AG10803 (cell line): Measurements from ENCODE around the gene PCLAF.
"Not testable (repeated sequence)": the region's sequence is repeated elsewhere in the genome, so short reads cannot be mapped to it uniquely, and the experiment has no call there.

Experiments
- DNase-seq: peaks from one replicate; pipeline ENCODE4 v3.0.0; 2010; ENCODE audit warnings: low read depth
- H3K4me3 ChIP-seq: 2 replicates; pipeline ENCODE4 v1.5.1; 2011; ENCODE audit warnings: mild to moderate bottlenecking, low read length, control low read depth
- TF ChIP-seq, protein P1 (sequence below): conservative IDR thresholded peaks from 2 replicates; pipeline ENCODE4 v1.5.1; 2011; ENCODE audit warnings: mild to moderate bottlenecking, low read length, control low read depth, inconsistent platforms

Gene PCLAF

DNA sequence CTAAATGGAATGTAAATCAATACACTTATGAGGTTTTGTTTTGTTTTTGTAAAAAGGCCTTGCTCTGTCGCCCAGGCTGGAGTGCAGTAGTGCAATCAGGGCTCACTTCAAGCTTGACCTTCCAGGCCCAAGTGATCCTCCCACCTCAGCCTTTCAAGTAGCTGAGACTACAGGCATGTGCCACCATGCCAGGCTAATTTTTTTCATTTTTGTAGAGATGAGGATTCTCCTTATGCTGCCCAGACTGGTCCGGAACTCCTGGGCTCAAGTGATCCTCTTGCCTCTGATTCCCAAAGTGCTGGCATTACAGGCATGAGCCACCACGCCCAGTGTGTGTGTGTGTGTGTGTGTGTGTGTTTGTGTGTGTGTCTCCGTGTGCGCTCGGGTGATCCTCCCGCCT is 5.0 kb upstream of the PCLAF start:
- DNase-seq, result no peak
- TF ChIP-seq, protein P1, sequence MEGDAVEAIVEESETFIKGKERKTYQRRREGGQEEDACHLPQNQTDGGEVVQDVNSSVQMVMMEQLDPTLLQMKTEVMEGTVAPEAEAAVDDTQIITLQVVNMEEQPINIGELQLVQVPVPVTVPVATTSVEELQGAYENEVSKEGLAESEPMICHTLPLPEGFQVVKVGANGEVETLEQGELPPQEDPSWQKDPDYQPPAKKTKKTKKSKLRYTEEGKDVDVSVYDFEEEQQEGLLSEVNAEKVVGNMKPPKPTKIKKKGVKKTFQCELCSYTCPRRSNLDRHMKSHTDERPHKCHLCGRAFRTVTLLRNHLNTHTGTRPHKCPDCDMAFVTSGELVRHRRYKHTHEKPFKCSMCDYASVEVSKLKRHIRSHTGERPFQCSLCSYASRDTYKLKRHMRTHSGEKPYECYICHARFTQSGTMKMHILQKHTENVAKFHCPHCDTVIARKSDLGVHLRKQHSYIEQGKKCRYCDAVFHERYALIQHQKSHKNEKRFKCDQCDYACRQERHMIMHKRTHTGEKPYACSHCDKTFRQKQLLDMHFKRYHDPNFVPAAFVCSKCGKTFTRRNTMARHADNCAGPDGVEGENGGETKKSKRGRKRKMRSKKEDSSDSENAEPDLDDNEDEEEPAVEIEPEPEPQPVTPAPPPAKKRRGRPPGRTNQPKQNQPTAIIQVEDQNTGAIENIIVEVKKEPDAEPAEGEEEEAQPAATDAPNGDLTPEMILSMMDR, result no peak

DNA sequence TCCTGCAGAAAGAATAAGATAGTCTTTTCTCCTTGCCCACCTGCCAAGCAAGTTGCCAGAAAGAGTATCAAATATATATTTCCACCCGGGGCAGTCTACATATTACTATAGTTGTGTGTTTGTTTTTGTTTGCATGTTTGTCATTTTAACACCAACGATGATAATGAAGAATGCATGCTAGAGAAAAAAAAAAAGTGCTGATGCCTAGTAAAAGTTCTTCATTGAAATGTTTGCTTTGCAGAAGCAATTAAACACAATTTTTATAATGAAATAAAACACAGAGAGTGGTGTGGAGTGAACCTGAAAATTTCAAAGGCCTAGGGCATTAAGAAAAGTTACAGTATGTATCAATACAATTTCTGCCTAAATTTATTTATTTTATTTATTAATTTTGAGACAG is 2.5 kb upstream of the PCLAF start:
- no peak overlapping the region for H3K4me3 ChIP-seq
- TF ChIP-seq, protein P1, result no peak
- no peak for DNase-seq

More for the DNA sequence above, 5.0 kb upstream of the PCLAF start:
- no peak overlapping the region for H3K4me3 ChIP-seq

DNA sequence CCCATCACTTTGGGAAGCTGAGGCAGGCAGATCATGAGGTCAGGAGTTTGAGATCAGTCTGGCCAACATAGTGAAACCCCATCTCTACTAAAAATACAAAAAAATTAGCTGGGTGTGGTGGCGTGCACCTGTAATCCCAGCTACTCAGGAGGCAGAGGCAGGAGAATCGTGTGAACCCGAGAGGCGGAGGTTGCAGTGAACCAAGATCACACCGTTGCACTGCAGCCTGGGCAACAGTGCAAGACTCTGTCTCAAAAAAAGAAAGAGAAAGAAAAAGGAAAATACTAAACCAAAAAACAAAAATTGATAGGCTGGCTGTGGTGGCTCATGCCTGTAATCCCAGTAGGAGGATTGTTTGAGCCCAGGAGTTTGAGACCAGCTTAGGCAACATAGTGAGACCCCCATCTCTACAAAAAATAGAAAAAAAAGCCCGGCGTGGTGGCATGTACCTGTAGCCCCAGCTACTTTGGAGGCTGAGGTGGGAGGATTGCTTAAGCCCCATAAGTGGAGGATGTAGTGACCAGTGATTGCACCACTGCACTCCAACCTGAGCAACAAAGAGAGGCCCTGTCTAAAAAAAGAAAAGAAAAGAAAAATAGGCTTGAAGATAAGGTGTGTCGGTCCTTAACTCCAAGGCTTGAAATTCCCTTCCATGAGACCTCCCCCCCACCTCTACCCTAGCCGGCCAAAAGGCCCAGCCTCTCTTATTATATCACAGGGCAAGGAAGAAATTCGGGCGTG is 941 bp downstream of the PCLAF start:
- peak overlapping the region; percentile 79 for H3K4me3 ChIP-seq
- DNase-seq, result not testable (repeated sequence)

DNA sequence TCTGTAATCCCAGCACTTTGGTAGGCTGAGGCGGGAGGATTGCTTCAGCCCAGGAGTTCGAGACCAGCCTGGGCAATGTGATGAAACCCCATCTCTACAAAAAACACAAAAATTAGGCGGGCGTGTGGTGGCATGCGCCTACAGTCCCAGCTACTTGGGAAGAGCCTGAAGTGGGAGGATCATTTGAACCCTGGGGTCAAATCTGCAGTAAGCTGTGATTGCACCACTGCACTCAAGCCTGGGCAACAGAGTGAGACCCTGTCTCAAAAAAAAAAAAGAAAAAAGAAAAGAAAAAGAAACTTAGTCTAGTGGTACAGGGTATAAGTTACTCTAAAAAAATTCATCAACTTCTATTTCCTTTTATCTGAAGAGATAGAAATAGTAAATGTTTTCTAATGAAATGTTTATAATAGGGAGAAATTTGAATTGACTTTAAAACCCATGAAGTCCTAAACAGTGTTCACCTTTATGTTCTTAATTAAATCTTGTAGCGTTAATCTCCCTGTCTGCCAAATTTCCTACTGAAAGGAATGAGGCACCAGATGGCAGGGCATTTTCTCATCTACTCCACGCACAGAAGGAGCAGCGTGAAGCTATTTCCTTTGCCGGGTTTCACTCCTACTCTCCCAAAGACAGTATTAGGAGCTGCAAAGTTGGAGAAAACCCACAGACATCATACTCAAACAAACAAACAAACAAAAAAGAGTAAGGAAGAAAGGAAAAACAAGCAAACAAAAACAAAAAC is 1.9 kb downstream of the PCLAF start:
- no peak overlapping the region for H3K4me3 ChIP-seq
- DNase-seq, result peak; percentile 41
- TF ChIP-seq, protein P1, result no peak; the same call in 1 of the 2 replicates

DNA sequence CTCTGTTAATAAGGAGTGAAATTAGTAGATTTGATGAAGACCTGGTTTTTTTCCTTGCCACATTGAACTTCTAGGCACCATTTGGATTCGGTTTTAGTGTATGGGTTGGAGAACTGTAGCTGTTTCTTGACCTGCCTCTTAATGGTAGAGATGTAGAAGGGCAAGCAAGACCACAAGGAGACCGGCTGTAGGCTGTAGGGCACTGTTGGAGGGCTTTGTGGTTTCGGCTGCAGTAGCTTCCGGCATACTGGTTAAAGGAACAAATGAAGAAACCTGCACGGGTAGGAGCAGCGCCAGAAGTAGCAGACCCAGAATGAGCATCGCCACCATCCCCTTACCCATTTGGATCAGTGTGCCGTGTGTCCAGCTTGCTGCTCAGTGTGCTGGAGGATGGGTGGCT is 7.9 kb downstream of the PCLAF start:
- no peak for DNase-seq
- TF ChIP-seq, protein P1, result no peak
- H3K4me3 ChIP-seq, result no peak overlapping the region

DNA sequence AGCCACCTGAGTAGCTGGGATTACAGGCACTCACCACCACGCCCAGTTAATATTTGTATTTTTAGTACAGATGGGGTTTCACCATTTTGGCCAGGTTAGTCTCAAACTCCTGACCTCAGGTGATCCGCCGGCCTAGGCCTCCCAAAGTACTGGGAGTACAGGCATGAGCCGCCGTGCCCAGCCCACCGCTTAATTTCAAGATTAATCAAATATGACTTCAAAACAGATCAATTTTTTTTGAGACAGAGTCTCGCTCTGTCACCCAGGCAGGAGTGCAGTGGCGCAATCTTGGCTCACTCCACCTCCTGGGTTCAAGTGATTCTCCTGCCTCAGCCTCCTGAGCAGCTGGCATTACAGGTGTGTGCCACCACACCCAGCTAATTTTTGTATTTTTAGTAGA is 9.9 kb downstream of the PCLAF start:
- not testable (repeated sequence) for DNase-seq

DNA sequence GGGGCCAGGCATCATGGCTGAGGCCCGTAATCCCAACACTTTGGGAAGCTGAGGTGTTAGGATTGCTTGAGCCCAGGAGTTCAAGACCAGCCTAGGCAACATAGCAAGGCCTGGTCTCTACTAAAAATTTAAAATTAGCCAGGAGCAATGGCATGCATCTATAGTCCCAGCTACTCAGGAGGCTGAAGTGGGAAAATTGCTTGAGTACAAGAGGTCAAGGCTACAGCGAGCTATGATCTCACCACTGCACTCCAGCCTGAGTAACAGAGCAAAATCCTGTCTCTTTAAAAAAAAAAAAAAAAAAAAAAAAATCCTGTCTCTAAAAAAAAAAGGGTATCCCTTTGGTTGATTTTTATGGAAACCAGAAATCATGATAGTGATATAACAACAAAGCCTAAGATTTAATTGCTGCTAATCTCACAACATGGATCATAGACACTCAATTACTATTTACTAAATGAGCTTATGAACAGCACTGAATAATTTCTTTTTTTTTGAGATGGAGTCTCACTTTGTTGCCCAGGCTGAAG is 12.1 kb downstream of the PCLAF start:
- TF ChIP-seq, protein P1, result no peak
- no peak for DNase-seq
- no peak overlapping the region for H3K4me3 ChIP-seq

More for the DNA sequence above, 9.9 kb downstream of the PCLAF start:
- not testable (repeated sequence) for H3K4me3 ChIP-seq

DNA sequence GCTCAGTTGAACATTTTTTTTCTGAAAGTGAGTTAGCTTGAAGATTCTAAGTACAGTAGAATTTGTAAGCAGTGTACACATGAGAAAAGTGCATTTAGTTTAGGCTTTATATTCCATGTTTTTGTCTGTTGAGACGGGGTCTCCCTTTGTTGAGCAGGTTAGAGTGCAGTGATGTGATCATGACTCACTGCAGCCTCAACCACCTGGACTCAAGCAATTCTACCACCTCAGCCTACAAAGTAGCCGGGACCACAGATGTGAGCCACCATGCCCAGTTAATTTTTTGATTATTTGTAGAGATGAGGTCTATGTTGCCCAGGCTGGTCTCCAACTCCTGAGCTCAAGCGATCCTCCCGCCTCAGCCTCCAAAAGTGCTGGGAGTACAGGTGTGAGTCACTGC is 20.0 kb downstream of the PCLAF start:
- DNase-seq, result no peak
- no peak overlapping the region for H3K4me3 ChIP-seq
- TF ChIP-seq, protein P1, result no peak
